ENCODE data around the gene TYRO3.

Gene TYRO3

DNA sequence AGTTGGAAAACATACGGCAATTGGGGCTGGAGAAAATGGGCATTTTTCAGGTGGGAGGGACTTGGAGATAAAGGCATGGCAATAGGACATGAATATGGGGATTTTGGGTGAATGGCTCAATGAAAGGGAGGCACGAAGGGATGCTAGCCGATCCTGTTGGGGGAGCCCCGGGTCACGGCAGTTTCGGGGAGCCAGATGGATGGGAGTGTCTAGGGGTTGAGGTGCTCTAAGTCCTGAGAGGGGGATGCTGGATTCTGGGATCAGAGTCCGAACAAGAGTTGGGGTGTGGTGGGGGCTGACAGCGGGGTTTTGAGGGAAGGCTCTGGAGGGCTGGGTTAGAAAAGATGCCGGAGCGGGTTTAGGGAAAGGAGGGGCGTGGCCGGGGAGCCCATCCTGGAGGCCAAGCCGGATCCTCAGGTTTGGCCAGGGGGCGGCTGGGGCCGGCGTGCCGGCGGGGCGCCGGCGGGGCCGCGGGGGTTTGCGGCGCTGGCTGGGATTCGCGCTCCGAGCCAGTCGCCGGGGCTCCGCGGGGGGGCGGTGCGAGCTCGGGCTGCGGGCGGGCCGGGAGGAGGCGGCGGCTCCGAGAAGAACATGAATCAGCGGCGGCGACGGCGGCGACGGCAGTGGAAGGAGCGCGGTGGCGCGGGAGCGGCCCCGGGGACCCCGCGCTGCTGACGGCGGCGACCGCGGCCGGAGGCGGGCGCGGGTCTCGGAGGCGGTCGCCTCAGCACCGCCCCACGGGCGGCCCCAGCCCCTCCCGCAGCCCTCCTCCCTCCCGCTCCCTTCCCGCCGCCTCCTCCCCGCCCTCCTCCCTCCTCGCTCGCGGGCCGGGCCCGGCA is at the start of gene TYRO3:
Gene TYRO3 (plus strand): TSS at position 813 of the 839 bp plus-strand sequence. CDS start 46 bp downstream, outside the sequence.
- peak; percentile 81 for DNase-seq

DNA sequence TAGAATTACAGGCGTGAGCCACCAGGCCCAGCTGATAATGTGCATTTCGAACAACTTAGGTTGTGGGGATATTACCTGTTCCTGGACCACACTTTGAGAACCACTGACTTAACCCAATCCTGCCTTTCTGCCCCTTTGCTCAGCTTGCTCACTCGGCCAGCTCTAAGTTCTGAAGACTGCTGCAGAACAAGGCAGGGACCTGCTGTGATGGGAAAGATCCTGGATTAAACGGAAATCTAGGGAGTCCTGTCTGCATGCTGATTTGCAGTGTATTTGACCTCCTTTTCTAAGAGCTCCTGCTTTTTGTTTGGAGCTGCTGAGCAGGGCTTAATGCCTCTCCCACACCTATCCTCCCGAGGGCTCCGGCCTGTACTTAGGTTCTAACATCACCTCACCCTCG is 48.3 kb upstream of the TYRO3 start:
- no peak for DNase-seq

DNA sequence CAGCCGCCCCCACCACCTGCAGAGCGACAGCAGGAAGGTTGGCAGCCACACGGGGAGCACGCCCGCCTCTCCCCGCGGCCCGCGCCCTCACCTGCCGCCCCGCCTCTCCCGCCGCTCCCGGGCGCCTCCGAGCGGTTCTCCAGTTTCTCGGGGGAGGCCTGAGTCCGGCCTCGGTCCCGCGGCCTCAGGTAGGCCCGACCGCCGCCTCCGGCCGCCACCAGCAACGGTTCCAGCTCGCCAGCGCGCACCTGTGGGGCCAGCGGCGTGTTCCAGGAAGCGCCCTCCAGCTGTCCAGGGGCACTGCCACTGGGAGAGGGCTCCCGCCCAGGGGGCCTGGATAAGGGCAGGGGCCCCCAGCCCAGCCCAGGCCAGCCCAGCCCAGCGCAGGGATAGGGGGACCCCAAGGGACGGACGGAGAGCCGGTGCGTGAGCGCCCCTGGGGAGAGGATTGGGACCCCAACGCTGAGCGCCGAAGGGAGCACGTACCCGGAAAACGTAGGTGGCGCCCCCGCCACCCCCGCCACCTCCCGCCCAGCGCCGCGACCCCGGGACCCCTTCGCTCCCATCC is 47.6 kb upstream of the TYRO3 start:
- DNase-seq, result no peak

DNA sequence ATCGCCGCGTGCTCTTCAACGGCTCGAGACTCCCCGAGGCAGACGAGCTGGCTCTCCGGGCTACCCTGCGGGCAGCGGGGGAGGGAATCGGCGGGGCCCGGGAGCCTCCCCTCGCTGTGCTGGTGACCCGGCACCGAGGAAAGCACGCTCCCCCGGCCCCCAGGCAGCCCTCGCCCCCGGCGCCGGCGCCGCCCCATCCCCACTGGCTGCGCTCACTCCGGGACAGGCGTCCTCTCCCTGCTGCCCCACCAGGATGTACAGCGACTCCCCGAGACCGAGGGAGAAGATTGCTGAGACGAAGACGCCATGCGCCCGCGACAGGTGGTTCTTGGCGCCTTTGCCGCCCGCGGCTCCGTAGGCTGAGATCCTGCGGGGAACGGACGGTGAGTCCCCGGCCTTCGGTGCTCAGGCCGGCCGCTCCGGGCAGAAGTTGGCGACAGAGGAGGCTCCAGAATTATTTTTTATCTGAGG is 47.1 kb upstream of the TYRO3 start:
- peak; percentile 24 for DNase-seq

DNA sequence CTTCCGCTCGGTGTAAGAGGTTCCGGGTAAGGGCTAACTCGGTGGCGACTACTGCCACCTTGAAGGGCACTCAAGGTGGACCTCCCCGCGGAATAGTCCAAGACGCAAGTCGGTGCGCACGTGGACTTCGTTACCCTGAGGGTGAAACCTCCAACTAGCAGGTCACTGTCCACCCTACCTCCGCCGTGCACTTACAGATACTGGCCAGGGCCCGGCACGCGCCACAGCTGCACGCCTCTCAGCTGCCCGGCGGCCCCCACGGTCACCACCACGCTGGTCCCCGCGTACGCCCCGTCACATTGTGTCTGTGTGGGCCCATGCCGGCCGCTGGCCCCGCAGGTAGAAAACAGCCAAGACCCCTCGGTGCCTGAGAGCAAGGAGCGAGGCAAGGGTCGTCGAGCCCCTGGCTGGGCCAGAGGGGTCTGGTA is 46.5 kb upstream of the TYRO3 start:
- DNase-seq, result no peak

DNA sequence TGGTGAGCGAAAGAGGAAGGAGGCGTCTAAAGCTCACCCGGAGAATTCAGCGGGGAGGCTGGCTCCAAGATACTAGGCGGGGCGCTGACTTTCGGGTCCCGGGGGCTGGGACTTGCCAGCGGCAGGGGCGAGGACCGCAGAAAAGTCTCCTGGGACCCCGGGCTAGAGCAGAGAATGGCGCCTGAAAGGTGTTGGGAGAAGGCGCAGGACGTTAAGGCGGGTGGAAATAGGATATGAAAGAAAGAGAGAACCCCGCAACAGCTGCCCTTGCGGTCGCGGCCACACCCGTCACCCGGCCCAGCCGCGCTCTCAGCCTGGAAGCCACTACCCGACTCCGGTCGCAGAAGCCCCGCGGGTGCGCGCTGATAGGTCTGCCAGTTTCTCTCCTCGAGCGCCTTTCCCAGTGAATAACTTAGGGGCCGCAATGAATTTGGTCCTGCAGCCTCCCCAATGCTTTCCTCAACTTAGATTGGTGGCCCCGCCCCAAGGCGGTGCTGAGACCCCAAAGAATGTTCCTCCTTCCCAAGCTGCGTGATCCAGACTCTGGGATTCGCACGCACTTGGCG is 46.0 kb upstream of the TYRO3 start:
- DNase-seq, result no peak

DNA sequence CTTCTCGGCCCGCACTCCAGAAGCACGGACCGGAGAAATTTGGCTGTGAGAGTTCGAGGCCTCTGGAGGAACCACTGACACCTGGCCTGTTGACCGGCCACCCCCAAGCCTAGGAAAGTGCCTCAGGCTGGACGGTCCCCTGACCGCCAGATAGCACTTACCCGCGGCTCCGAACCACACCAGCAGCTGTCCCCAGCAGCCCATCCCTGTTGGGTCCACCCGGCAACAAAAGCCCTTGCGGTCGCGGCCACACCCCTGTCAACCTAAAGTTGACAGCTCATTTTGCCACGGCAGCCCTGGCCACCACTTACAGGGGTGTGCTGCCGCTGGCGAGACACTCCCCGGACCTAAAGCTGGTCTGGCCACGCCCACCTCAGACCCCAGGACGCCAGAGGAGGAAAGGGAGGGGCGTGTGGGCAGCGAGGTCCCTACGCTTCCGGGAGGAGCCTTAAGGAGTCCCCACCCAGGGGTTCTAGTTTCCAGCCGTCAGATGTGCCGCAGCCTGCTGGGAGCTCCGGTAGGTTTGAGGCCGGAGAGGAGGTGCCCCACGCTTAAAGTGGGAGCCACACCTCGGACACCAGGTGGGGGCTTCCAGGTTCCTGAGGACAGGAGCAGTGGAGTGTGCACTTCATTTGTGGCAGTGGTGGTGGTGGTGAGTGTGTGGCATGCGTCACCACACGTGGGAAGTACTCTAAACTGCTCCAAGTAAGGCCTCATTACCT is 45.3 kb upstream of the TYRO3 start, which contains the start of gene LTK:
Gene LTK (minus strand): TSS at position 322 of the 722 bp plus-strand sequence. CDS start 118 bp downstream, at position 204.
- DNase-seq, result no peak

DNA sequence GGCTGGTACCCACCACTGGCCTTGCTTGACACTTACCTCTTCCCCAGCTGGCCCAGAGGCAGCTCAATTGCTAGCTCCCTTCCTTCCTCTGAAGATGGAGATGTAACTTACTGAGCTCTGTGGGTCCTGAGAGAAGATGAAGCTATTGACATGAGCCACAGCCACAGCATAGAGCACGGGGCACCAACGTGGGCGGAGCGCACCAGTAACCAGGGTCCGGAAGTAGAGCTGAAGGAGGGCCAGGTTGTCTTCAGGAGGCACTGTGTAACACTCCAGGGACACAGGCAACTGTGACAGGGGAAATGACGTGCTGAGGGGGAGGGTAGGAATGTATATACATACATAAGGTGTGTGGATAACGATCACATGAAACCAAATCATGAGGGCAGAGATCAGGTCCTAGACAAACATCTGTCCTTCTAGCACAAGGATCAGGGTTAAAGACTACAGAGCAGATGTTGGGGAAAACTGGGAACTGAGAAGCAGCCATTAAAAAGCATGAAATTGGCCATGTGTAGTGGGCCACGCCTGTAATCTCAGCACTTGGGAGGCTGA is 41.0 kb upstream of the TYRO3 start:
- no peak for DNase-seq

DNA sequence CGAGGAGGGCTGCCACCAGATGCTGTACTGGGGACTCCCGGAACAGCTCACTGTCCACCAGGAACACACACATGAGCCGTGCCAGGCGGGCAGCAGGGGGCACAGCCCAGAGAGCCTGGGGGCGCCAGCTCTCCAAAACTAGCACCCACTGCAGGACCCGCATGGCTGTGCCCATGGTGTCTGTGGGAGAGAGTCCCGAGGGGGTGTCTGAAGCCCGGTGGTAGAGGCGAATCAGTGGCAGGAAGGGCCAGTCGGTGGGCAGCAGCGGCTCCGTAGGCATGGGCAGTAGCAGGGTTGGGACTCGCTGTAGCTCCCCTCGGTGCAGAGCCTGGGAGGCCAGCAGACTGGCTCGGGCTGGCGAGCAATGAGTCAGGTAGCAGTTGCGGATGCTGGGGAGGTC is 38.4 kb upstream of the TYRO3 start:
- no peak for DNase-seq

DNA sequence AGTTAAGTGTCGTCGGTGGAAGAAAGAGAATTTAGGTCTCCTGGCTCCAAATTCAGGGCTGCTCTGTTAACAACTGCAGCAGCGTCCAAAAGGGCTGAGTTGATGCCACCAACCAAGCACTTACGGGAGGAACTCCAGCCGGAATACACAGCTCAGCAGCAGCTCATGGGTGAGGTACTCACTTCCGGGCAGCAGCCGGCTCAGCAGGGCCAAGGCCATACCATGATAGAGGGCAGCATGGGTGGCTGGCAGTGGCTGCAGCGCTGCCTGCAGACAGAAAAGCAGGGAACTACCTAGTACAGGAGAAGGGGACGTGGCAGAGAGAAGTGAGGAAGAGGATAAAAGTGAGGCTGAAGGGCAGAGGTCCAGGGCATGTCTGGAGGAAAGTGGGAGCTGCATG is 37.4 kb upstream of the TYRO3 start:
- no peak for DNase-seq

DNA sequence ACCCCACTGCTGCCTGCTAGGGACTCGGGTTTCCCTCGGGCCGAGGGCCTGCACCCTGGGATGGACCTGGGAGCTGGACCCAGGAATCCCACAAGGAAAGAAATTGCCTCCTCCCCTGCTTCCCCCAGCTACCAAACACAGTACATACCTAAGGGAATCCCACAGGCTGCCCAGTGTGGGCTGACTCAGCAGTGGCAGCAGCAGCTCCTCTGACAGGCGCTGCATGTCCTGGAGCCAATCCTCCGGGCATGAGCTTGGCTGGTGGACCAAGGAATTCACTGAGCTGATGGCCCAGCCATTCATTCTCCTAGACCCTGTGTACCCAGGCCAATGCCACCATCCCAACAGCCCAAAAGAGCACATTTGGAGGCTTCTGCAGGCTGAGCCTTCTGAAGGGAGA is 35.9 kb upstream of the TYRO3 start:
- DNase-seq, result no peak

DNA sequence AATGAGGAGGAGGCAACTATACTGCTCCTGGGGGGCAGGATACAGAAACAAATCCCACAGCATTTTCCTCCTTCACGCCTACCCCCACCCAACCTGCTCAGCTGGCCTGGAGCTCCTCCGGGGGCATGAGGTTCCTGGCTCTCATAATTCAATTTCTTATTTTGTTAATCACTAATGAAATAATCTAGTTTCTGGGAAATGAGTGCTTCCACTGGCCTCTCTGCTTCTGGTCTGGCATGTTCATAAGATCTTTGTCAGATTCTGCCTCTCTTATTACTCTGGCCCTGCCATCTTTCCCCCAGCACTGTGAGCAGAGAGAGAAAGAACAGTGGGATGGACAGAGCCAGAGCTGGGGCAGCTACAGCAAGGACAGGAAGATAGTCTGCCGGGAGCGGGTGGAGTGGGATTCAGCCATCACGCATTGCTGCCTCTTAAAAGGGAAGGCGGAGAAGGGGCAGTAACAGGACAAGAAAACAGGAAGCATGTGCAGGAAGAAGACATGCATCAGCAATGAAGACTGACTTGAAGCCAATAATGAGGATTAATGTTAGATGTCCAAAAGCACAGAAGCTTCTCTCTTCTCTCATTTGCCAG is 28.6 kb upstream of the TYRO3 start:
- no peak for DNase-seq

DNA sequence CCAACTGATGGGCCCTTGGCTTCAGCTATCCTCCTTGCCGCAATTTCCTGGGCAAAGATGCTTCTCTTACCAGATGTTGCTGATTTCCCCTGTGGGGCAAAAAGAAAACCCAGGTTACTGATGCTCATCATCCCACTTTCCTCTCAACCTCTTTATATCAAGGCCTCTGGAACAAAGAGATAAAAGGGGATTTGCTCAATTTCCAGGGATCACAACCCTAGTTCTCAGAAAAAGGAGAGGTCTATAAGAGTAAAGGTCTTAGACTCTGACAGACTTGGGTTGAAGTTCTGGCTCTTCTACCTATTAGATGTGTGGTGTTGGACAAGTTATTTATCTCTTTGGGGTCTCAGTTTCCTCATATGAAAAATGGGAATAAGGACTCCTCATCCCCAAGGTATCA is 23.5 kb upstream of the TYRO3 start:
- no peak for DNase-seq

DNA sequence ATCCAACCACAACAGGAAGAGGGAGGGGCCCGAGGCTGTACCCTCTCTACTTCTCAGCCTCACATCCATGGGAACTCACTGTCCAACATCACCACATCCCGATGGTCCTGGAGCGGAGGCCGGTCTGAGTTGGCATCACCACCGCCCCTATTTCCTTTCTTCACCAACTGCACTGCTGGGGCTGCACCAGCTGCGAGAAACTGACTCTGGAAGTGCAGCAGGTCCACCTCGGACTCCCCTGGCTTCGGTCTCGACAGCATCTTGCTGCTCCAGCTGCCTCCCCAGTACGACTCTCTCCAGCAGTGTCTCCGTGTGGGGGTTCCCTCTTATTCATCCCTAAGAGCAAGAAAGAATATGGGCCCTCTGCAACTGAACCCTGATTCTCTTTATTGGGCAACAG is 22.1 kb upstream of the TYRO3 start:
- no peak for DNase-seq

DNA sequence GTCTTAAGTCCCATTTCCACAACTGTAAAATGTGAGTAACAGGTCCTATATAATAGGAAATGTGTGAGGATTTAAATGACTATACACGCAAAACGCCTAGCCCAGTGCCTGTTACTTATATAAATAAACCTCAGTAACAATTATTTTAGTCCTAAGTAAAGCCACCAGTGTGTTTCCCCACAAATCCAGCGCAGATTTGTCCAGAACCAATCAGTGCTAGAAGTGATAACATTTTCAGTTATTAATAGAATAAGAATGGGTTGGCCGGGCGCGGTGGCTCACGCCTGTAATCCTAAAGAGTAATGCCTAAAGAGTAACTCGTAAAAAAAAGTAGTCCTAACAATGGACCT is 15.5 kb upstream of the TYRO3 start:
- DNase-seq, result no peak

DNA sequence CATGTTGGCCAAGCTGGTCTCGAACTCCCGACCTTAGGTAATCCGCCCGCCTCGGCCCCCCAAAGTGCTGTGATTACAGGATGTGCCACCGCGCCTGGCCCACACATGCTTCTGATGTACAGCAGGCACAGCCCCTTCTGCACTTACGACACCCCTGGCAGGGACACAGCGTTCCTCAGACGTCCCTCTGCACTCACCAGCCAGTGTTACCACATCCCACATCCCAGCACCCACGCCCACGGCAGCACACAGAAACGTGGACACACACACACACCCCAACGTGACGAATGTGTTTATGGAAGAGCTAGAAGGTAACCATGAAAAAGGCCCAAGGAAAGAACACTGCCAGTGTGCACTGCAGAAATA is 14.4 kb upstream of the TYRO3 start:
- no peak for DNase-seq

DNA sequence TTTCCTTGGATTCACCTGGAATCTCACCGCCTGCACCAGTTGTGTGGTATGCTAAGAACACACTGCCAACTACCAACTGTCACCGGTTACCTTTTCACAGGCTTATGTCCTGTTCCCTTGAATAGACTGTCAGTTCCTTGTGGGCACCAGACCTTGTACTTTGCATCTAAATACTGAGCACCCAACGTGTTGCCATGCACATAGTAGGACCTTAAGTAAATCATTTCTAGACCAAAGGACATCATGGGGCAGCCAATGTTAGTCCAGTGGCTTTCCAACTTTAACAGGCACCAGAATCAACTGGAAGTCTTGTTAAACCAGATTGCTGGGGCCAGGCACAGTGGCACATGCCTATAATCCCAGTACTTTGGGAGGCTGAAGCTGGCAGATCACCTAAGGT is 13.8 kb upstream of the TYRO3 start:
- no peak for DNase-seq

DNA sequence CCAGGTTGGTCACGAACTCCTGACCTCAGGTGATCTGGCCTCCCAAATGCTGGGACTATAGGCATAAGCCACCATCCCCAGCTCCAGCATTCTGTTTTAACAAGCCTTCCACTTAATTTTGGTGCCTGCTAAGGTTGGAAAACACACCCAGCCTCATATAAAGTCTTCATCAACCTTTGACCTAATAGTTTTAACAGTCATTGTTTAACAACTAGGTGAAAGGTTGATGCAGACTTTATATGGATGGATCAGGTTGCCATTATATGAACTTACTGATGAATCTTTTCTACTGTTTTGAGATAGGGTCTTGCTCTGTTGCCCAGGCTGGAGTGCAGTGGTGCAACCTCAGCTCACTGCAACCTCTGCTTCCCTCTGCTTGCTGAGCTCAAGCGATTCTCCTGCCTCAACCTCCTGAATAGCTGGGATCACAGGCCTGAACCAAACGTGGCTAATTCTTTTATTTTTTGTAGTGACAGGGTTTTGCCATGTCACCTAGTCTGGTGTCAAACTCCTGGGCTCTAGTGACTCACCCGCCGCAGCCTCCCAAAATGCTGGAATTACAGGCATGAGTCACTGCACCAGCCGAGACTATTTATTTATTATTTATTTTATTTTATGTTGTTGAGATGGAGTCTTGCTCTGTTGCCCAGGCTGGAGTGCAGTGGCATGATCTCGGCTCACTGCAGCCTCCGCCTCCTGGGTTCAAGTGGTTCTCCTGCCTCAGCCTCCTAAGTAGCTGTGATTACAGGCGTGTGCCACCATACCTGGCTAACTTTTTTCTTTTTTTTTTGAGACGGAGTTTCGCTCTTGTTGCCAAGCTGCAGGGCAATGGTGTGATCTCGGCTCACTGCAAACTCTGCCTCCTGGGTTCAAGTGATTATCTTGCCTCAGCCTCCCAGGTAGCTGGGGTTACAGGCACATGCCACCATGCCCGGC is 11.9 kb upstream of the TYRO3 start:
- DNase-seq, result no peak

DNA sequence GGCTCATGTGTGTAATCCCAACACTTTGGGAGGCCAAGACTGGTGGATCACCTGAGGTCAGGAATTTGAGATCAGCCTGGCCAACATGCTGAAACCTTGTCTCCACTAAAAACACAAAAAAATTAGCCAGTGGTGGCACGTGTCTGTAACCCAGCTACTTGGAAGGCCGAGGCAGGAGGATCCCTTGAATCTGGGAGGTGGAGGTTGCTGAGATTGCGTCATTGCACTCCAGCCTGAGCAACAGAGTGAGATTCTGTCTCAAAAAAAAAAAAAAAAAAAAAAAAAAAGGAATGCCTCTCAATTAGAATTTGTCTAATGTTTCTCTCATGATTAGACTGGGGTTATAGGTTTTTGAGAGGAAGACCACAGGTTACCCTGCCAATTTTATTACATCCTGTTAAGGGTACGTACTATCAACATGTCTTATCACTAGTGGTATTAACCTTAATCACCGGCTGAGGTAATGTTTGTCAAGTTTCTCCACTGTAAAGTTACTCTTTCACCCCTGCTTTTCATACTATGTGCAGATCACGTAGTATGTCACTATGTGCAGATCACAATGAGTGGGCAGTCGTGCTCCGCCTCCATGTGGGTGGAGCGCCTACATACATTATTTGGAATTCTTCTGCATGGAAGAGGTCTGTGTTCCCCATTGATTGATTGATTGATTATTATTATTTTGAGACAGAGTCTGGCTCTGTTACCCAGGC is 8.8 kb upstream of the TYRO3 start:
- DNase-seq, result no peak

DNA sequence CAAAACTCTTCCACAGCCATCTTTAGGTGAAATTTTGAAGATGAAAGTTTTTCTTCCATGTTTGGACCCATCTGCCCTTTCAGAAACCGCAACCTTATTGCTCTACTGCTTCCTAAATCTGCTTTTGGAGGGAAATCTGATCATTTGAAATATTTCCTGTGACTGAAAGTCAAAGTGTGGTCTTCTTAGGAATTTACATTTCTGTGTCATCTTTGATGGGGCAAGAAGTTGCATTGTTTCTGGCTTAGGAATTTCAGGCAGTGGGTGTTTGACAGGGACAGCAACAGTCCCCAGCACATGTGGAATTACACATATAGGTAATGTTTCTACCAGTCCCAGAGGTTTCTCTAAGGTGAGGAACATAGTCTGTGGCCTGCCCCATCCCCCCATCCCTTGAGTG is 5.3 kb upstream of the TYRO3 start:
- no peak for DNase-seq

DNA sequence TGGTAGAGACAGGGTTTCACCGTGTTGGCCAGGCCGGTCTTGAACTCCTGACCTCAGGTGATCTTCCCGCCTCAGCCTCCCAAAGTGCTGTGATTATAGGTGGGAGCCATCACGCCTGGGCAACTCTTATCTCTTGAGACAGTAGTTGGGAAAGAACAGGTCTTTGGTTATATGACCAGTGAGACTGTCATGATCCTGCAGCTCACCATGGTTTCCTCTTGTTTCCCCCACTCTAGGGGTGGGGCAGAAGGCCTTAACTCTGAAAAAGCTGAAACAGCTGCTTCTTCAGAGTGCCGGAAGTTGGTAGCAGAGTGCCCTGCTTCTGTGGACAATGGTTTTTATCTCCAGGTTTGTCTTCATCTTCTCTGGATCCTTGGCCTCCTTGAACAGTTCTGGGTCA is 4.7 kb upstream of the TYRO3 start:
- DNase-seq, result no peak

All from activated naive CD4-positive, alpha-beta T cell treated with anti-CD3 and anti-CD28 coated beads, Interleukin-2, amount 50 U/mL, for 16 hours (primary cell).